Measurements from ENCODE around the gene NCR1. TPM values are rescaled to one million over a fixed set of nuclear protein-coding genes. Genes with fewer than 3 reads are reported as not detected.
A peak's percentile ranks its signal among the peaks of the same experiment; 100 is the strongest.

NCR1 gene
- total RNA-seq, 1 donor from 2014 or later: 1.5 TPM

DNA sequence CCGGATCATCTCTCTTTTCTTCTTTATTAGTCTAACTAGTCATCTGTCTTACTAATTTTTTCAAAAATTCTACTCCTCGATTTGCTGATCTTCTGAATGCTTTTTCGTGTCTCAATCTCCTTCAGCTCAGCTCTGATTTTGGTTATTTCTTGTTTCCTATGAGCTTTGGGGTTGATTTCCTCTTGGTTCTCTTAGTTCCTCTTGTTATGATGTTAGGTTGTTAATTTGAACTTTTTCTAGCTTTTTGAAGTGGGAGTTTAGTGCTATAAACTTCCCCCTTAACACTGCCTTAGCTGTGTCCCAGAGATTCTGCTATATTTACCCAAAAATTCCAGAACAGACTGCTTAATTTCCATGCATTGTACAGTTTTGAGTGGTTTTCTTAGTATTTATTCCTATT, 28.5 kb upstream of the NCR1 start:
- H3K27me3 ChIP-seq: peaks cover 10% of the 10 kb centered on the region
- H3K4me3 ChIP-seq: no peak overlapping the region
- H3K9me3 ChIP-seq: no peaks in the 10 kb centered on the region
- DNase-seq (no peak), ATAC-seq (no peak)
- intact Hi-C loops (cut with DNase I): no loop called here
- no peaks in the 10 kb centered on the region for H3K36me3 ChIP-seq
- TF ChIP-seq CTCF (IDR thresholded peaks at IDR 0.05): no peak
- no peaks in the 10 kb centered on the region for H3K4me1 ChIP-seq
- no peak overlapping the region for H3K27ac ChIP-seq

- no peak overlapping the region for H3K4me3 ChIP-seq
- ATAC-seq: no peak
- H3K4me1 ChIP-seq: no peaks in the 10 kb centered on the region
- H3K36me3 ChIP-seq: no peaks in the 10 kb centered on the region
- H3K9me3 ChIP-seq: no peaks in the 10 kb centered on the region
- intact Hi-C loops (cut with DNase I): no loop called here
- H3K27ac ChIP-seq: no peak overlapping the region
- peaks cover 14% of the 10 kb centered on the region for H3K27me3 ChIP-seq
- no peak for TF ChIP-seq CTCF (IDR thresholded peaks at IDR 0.05)
- no peak for DNase-seq
Observed at GRCh38 chr19:54881884-54882283, 24.1 kb upstream of the NCR1 start.

- Histone ChIP-seq H3K27ac (no peak overlapping the region), H3K27me3 (peaks cover 14% of the 10 kb centered on the region), H3K4me1 (no peaks in the 10 kb centered on the region), H3K36me3 (no peaks in the 10 kb centered on the region), H3K4me3 (no peak overlapping the region), H3K9me3 (no peaks in the 10 kb centered on the region)
- ATAC-seq (peak; percentile 13), DNase-seq (no peak)
- intact Hi-C loops (cut with DNase I): no loop called here
- no peak for TF ChIP-seq CTCF (IDR thresholded peaks at IDR 0.05)
Observed at GRCh38 chr19:54882758-54883157, 23.2 kb upstream of the NCR1 start.

DNA sequence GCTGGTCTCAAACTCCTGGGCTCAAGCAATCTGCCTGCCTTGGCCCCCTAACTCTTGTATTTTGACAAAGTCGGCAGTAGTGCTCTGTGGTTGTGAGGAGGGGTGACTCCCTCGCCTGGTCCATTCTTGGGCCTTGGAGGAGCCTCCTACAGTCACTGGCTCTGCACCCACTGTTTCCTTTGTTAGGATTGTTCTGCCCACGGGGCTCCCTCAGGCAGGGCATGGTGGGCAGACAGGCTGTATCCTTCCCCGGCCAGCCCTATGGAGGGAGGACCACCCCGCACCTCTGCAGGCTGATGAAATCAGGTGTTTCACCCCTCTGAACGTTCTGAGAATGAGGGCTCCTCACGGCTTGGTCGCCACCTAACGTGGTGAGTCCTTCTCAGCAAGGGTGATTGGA, 22.7 kb upstream of the NCR1 start:
- intact Hi-C loops (cut with DNase I): no loop called here
- no peak overlapping the region for H3K4me3 ChIP-seq
- no peak for TF ChIP-seq CTCF (IDR thresholded peaks at IDR 0.05)
- H3K36me3 ChIP-seq: no peaks in the 10 kb centered on the region
- DNase-seq (no peak), ATAC-seq (no peak)
- H3K9me3 ChIP-seq: no peaks in the 10 kb centered on the region
- H3K27me3 ChIP-seq: peaks cover 14% of the 10 kb centered on the region
- H3K4me1 ChIP-seq: no peaks in the 10 kb centered on the region
- no peak overlapping the region for H3K27ac ChIP-seq

DNA sequence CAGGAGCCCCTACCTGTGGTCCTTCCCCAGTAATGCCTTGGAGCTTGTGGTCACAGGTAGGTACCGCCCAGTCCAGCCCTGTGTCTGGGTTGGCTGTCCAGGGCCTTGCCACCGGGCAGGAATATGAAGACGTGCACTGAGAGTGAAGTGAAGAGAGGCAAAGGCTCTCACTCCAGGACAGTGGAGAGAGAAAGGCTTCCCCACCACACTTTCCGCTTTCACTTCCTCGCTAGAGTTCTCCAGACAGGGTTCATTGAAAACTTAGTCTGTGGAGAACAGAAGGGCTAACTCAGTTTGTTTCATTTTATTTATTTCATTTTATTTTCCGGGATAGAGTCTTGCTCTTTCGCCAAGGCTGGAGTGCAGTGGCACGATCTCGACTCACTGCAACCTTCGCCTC, 17.7 kb upstream of the NCR1 start:
- Histone ChIP-seq H3K4me3 (no peak overlapping the region), H3K36me3 (no peaks in the 10 kb centered on the region), H3K4me1 (no peaks in the 10 kb centered on the region), H3K27me3 (peaks cover 3% of the 10 kb centered on the region), H3K27ac (no peak overlapping the region), H3K9me3 (no peaks in the 10 kb centered on the region)
- TF ChIP-seq CTCF (IDR thresholded peaks at IDR 0.05): no peak
- ATAC-seq (peak; percentile 23), DNase-seq (peak; percentile 18)
- intact Hi-C loops (cut with DNase I): no loop called here

DNA sequence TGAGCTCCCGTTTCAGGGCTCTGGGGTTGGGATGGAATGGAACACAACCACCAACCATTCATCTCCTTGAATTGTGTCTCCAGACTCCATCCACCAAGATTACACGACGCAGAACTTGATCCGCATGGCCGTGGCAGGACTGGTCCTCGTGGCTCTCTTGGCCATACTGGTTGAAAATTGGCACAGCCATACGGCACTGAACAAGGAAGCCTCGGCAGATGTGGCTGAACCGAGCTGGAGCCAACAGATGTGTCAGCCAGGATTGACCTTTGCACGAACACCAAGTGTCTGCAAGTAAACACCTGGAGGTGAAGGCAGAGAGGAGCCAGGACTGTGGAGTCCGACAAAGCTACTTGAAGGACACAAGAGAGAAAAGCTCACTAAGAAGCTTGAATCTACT, 16.4 kb upstream of the NCR1 start:
- TF ChIP-seq CTCF (IDR thresholded peaks at IDR 0.05): no peak
- DNase-seq (peak; percentile 25), ATAC-seq (no peak)
- no peaks in the 10 kb centered on the region for H3K4me1 ChIP-seq
- intact Hi-C loops (cut with DNase I): no loop called here
- peaks cover 3% of the 10 kb centered on the region for H3K27me3 ChIP-seq
- H3K4me3 ChIP-seq: no peak overlapping the region
- no peak overlapping the region for H3K27ac ChIP-seq
- H3K9me3 ChIP-seq: no peaks in the 10 kb centered on the region
- H3K36me3 ChIP-seq: no peaks in the 10 kb centered on the region

Data from upper lobe of right lung (tissue), 1 donor.